IPS DF 19.7 (cell line): Measurements from ENCODE around the gene LOXL3.
"Not testable (repeated sequence)": the region's sequence is repeated elsewhere in the genome, so short reads cannot be mapped to it uniquely, and the experiment has no call there.

Source experiments
- DNase-seq: peaks from one replicate; pipeline ENCODE4 v3.0.0-alpha.2; 2013; ENCODE audit warnings: low read depth, low spot score

LOXL3 gene

DNA sequence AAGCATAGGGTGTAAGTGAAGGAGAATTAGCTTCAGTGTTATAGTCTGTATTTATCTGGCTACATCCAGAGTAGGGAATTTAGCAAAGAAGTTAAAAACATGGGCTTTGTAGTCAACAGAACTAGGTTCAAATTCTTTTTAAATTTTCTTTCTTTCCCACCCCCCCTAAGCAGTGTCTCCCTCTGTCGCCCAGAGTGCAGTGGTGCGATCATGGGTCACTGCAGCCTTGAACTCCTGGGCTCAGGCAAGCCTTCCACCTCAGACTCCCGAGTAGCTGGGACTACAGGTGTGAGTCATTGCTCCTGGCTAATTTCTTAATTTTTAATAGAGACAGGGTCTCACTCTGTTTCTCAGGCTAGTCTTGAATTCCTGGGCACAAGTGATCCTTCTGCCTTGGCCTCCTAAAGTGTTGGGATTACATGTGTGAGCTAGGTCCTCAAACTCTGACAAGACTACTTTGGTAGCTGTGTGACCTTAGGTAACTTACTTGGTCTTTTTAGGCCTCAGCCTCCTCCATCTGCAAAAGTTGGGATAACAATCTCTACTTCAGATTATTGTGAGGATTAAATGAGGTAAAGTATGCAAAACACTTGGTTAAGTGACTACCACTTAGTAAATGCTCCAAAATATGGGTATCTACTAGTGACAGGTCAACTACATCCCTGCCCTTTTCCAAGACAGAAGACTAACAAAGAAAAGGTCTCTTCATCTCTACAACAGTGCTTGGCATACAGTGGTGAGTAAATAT, 18.6 kb upstream of the LOXL3 start:
- DNase-seq = no peak

DNA sequence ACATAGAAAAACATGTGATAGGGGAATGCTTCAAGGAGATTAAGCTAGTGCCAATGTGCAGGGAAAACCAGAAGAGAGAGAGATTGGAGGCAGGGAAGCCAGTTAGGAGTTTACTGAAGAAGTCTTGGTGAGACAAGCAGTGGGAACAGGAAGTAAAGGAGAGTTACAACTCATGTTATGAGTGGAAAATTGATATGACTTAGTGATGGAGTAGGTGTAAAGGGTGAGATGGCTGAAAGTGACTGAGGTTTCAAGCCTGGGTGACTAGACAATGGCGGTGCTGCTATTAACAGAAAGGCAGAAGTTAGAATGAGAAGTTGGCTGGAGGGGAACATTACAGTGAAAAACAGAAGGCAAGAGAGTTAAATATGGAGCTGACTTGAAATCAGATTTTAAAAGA, 17.3 kb upstream of the LOXL3 start:
- no peak for DNase-seq

DNA sequence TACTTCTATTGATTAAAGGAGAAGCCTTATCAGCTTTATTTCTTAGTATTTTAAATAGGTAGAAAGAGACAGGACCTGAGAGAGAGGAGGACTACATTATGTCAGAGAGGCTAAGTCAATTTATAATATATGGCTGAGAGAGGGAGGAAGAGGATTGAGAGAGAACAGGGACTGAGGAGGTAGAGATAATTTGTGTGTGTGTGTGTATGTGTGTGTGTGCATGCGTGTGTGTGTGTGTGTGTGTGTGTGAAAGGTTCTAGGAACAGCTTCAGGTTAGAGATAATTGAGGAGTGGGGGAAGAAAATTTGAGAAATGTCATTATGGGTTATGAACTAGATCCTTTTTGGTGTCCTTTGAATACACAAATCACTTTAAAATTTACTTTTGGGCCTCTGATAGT, 15.9 kb upstream of the LOXL3 start:
- DNase-seq = no peak

DNA sequence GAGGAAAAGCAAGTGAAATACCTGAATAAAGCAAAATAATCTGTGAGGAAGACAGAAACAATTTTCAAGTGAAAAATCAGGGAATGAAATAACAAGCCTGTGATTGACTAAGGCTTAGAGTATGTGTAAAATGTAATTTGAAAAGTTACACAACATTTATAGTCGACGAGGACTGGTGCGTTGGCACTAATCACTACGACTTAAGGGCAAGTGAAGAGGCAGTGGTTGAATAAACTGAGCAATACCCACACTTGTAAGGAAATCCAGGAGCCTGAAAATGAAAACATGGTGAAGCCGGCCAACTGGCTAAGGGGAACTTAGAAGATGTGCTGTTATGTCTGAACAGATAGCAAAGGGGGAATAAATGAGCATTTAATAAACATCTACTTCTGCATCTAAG, 14.1 kb upstream of the LOXL3 start:
- no peak for DNase-seq

DNA sequence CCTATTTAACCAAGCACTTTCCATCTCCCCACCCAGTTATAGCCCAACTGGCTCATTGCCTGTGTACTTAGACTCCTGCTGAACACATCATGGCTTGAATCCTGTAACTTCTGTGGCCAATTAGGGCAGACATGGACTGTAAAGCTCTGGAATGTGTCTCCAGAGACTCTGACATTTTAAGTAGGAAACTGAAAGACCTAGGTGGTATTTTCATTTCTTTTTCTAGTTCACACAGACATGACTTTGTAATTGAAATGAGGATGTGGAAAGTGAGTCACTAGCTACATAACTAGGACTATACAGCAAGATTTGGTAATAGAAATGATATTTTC, 13.0 kb upstream of the LOXL3 start:
- DNase-seq = no peak

DNA sequence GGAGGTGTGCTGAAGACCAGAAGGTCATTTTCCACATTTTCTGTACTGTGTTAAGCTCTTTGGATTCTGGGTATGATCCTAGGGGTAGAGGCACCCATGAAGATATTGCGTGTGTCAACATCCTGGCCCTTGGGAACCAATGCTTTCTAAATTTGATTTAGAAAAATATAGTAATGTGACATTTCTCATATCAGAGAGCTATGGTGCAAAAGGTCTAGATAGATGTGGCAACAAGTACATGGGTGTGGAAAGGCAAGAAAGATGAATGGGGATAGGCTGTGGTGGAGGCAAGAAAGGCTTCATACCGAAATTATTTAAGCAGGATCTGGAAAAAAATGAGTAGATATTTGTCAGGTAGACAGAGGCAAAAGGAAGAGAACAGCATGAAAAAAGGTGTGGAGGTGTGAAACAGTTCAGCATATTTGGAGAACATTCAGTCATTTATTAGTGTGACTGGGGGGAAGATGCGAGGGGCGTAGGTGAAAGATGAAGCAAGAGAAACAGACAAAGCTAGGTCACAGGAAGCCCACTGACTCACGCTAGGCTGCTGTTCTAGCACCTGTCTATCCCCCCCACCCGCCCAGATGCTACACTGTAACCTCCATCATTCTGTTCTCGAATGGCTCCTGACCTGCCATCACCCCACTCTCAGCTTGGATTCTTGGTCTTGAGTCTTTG, 12.5 kb upstream of the LOXL3 start:
- no peak for DNase-seq

DNA sequence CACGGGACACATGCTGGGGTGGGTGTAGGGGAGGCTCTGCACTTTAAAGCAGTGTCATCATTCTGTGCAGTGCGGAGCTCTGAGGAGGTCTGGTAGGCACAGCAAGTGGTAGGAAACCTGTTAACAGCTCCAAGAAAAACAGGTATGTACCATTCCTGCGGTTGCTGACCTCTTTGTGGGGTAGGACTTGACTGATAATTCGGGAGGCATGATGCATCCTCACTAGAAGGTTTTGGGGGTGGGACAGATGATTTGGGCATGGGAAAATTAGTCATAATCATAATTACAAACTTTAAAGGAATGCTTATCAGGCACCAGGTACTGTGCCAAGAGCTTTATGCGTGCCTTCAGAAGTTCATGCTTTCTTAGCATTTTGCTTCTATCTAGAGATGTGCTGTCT, 10.5 kb upstream of the LOXL3 start:
- no peak for DNase-seq

DNA sequence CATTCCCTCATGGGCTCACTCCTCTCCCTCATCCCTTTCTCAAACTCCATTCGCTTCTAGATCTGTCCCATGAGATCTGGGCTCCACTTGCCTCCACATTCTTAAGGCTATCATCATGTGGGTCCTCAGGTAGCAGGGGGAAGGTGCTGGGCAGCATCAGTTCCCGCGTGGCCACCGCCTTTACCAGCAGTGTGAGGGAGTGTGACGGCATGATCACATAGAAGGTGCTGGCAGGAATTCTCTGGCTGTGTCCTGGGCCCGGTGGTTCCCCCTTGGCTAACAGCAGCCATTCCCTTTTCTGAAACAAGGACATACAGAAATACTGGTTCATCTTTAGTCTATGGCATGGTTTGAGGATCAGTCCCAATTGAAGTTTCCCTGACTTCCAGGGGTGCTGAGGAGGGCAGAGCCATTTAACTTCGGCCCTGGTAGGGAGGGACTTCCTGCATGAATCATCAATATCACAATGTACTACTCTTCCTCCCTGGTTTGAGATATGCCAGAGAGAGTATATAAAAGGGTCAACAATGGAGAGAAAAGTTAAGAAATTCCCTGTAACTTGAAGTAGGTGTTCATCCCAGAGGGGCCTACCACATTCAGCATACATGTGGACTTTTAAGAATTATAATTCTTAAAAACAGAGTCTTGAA, 8.5 kb upstream of the LOXL3 start:
- no peak for DNase-seq

DNA sequence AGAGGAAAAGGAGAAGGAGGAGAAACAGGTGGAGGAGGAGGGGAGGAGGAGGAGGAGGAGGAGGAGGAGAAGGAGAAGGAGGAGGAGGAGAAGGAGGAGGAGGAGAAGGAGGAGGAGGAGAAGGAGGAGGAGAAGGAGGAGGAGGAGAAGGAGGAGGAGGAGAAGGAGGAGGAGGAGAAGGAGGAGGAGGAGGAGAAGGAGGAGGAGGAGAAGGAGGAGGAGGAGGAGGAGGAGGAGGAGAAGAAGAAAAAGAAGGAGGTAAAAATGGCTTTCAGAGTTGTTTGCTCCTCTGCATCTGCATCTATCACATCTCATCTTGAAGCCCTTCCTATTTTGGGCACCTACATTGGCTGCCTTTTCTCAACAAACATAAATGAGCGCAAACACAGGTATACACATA, 7.3 kb upstream of the LOXL3 start:
- DNase-seq = not testable (repeated sequence)

DNA sequence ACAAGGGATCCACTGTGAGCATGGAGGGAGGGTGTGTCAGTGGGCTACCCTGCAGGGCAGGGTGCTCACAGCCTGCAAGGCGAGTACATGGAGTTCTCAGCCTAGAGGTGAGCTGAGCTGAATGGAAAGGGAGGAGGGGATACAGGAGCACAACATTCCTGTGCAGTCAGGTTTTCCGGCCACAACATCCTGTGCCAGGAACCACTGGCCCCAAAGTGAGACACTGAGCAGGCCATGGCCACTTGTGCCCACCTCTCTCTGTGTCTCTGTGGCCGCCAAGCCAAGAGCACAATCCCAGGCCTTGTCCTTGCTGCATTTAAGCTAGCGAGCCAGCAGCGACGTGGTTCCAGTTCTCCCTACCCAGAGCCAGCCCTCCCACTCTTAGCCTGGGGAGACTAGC, 6.8 kb upstream of the LOXL3 start:
- DNase-seq = no peak

DNA sequence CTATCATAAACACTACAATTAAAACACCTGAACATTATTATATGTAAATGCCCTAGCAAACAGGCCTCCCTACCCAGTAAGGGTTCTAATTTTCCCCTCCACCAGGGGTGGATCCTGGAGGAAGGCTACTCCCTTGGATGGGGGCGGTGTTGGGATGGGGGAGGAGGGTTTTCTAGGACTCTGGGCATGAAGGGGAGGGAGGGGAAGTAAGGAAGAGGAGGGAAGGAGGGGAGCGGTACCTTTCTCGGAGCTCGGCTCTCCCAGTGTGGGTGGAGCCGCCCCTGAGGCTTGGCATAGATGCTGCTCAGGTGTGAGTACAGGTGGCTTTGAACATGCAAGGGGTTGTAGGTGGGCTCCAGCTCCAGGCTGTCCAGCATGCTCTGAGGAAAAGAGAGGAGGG, 6.2 kb upstream of the LOXL3 start:
- DNase-seq = no peak

DNA sequence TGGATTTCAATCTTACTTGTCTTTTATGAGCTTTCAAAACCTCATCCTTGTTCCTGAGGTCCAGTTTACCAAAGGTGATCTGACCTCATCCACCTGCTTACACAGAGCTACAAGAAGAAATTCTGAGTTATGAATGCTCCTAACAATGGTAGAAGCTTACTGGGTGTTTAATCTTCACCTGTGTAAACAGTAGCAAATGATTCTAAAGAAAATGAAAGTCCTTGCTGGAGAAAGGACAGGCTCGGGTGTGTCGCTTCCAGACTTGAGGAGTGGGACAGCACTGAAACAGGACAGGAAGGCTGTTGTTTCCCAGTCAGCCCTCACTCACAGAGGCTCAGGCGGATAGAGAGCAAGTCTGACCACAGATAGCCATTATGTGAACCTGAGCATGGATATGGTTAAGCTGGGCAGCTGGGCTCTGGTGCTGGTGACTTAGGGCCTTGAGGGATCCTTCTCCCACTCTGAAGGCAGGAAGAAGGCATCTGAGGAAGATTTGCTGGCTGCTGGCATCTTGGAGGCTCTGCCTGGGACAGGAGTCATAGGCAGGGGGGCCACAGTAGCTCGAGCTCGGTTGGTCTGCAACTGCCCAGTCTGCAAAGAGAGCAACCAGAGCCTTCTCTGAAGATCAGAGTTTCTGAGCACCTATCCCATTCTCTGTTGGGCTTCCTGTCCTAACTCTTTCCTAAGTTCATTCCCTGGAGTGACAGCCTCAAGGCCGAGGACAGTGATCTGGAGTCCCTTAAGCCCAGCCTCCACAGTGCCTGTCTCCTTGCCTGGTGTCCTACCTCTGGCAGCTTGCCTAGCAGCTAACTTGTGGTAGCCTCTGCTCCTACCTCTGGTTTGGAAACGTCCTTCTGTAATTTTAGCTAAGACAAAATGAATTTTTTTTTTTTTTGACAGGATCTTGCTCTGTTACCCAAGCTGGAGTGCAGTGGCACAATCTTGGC, 4.8 kb upstream of the LOXL3 start:
- DNase-seq = no peak

DNA sequence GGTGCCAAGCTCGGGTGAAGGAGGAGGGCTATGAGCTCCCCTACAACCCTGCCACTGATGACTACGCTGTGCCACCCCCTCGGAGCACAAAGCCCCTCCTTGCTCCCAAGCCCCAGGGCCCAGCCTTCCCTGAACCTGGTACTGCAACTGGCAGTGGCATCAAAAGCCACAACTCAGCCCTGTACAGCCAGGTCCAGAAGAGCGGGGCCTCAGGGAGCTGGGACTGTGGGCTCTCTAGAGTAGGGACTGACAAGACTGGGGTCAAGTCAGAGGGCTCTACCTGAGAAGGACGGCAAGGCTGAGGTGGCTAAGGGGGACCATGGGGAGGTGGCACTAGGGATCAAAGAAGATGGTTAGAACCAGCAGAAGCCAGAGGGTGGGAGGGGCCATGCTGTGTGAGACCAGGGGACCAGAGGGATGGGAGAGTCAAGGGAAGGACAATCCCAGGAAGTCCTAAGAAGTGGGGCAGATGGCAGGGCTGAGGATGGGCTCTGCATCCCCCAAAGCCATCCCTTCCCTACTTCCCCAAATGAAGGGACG, 3.2 kb upstream of the LOXL3 start:
- DNase-seq = no peak

DNA sequence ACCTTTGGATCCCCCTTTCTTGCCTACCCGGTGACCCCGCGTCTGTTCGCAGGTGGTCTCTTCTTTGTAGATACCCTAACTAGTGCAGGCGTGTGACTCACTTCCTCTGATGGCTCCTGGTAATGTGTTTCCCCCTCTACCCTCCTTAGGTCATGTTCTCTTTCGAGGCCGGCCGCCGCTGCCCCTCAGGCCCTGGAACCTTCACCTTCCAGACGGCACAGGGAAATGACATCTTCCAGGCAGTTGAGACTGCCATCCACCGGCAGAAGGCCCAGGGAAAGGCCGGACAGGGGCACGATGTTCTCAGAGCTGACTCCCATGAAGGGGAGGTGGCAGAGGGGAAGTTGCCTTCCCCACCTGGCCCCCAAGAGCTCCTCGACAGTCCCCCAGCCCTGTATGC, 2.4 kb upstream of the LOXL3 start:
- DNase-seq = no peak

DNA sequence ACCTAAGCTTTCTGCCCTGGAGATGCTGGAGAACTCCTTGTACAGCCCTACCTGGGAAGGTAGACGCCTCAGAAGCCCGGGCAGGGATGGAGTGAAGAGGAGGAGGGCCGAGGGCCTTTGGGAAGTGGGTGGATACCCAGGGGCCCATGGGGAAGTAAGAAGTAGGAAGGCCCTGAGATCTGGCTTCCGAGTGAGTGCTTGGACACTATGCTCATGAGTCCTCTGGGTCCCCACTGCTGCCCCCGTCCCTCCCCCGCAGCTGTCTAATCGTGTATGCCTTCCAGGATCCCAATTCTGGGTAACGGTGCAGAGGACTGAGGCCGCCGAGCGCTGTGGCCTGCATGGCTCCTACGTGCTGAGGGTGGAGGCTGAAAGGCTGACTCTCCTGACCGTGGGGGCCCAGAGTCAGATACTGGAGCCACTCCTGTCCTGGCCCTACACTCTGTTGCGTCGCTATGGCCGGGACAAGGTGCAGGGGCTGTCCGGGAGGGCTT, 1.9 kb upstream of the LOXL3 start:
- no peak for DNase-seq

DNA sequence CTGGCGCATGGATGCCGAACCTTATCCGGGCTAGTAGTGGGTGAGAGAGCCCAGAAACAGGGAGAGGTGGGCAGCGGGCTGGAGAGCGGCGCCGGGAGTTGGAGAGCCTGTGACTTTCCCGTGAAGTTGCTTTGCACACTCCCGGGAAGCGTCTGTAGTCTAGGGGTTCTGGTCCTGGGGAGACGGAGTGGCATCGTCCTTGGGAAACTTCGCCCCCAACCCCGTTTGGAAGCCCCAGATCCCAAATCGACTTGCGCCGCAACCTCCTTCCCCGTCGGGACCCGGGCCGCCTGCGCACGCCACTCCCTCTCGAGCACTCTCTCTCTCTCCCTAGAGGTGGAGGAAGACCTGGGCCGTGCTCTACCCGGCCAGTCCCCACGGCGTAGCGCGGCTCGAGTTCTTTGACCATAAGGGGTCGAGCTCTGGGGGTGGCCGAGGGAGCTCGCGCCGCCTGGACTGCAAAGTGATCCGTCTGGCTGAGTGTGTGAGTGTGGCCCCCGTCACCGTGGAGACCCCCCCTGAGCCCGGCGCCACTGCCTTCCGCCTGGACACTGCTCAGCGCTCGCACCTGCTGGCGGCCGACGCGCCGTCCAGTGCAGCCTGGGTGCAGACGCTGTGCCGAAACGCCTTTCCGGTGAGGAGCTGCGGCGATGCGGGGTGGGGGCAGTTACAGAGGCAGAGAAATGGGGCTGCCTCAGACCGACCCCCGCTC, 1.2 kb upstream of the LOXL3 start:
- DNase-seq = no peak

DNA sequence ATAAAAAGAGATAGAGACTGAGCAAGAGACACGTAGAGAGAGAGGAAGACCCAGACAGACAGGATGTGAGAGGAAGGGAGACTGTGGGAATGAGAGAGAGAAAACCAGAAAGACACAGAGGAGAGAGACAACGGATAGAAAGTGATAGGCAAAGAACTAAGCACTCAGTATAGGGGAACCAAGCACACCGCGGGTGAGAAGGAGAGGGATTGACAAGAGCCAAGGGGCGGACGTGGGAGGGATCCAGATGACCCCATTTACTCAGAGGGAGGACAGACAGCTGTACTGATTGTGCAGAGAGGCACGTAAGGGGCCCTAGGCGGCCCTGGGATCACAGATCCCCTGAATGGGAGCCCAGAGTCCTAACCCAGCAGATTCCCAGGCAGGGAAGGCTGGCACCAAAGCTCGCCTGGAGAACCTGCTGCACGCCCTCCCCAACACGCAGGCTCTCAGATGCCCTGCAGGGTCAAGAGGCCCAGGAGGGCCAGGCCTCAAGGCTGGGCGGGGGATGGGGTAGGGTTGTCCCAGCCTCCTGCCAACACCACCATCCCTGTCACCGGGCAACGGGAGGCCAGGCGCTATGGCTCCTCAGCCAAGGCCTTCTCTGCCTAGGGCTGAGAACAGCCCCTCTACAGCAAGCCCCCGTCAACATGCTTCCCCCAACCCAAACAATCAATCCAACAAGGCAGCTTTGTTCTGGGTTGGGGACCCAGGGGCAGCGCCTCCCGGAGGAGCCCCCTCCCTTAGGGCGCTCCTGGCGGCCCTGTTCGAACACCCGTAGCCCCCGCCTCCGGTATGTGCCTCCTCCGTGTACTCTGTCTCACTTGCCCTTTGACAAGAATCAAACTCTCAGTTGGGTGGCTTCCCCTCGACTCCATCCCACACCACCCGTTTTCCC, 579 bp downstream of the LOXL3 start:
- no peak for DNase-seq

DNA sequence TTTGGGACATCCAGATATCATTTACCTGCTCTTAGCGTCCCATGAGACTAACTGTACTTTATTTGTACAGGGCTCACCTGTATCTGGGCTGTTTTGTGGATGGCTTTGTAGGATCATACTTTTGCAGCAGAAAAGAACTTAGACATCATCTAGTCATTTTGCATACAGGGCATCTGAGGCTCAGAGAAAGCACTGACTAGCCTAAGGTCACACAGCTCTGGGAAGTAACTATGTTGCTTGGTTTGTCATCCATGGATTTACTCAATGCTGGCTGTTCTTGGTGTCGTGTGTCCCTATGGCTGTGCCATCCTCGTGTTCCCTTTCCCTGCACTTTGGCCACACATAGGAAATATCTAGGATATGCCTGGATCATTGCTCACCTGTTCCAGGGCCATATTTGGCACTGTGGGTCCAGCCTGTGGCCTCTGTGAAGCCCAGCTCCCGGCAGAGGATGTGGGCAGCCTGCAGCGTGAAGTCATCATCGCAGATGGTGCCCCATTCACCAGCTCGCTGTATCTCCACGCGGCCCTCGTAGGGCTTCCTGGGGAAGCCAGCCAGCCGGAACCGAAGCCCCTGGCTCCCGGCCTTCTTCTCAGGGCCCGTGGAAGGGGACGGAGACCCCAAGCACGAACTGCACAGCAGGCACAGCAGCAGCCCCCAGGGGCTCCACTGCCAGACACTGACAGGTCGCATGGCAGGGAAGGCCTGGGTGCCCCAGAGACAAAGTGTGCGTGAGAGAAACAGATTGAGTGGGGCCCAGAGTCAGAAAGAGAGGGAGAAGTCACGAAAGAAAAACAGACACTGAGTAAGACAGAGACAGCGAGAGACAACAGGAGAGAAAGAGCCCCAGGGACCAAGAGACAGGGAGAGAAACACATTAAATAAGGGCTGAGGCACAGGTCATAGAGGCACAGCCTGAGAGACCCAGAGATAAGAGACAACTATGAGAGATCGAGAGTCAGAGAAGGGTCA, 1.5 kb downstream of the LOXL3 start:
- DNase-seq = no peak

DNA sequence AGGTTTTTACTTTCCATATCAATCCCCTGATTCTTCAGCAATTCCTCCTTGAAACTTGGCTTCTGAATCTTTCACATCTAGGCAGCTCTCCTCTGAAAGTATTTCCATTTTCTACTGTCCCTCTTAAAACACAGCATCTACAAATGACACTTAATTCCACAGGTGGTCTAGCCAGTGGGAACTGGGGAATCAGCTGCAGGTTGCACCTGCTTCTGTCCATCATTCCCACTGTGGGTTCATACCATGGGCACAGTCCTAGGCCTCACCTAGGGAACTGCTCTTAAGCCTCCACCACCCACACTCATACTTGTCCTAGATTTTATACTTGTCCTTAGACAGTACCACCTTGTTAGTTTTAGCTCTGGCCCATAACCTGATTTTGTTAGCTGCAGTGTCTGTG, 2.2 kb downstream of the LOXL3 start:
- DNase-seq = no peak
